GM18505 (cell line): ENCODE results near the gene SEMA4F.

ENCODE experiments used
- ATAC-seq: cut with Tn5 transposase; IDR thresholded peaks from one replicate; pipeline ENCODE4 v1.9.1; 2021; ENCODE audit not compliant: unreplicated experiment
- POLR2A ChIP-seq: IDR thresholded peaks from 4 replicates; pipeline ENCODE4 v1.6.1; 2011; ENCODE audit warnings: borderline replicate concordance; ENCODE audit not compliant: insufficient read depth, insufficient read length; ENCODE audit errors: extremely low read depth

The SEMA4F gene

DNA sequence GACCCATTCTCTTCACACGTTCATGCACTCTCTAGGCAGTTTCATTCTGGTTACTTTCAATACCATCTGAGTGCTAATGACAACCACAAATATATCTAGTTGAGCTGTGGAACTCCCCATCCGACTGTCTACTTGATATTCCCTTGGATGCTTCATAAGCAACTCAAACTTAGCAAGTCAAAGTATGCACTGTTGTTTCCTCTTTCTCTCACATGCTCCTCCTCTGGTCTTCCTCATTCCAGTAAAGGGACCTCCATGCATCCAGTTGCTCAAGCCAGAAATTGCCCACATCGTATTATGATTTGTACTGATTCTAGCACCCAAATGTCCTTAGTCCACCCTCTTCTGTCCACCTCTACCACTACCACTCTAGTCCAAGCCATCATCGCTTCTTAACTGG is 22.3 kb downstream of the SEMA4F start:
- ATAC-seq, result no peak
- no peak for TF ChIP-seq POLR2A

DNA sequence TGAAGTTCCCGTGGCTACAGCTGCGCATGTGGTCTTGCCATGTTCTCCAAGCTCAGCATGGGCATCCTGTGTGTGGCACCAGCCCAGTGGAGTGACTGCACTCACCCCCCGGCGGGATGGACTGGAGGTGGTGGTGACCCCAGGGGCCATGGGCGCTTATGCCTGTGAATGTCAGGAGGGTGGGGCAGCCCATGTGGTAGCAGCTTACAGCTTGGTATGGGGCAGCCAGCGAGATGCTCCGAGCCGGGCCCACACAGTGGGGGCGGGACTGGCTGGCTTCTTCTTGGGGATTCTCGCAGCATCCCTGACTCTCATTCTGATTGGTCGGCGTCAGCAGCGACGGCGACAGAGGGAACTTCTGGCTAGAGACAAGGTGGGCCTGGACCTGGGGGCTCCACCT is 25.6 kb downstream of the SEMA4F start:
- no peak for ATAC-seq
- TF ChIP-seq POLR2A, result no peak

DNA sequence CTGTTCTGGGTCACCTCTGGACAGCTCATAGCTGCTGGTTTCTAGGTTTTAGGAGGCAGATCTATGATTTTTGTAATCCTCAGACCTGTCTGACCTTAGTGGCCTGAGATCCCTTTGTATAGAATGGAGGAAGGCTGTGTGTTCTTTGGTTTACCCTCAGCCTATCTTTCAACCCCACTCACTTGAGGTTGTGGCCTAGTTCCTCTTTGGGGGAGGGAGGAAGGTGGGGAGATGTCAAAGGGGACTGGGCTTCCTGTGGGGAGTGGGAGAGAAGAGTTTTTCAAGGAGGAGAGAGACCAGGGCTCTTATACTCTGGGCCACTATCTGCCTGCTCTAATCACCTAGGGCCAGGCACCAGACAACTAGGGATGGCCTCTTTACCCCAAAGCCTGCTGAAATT is 28.5 kb downstream of the SEMA4F start:
- ATAC-seq, result no peak
- no peak for TF ChIP-seq POLR2A

DNA sequence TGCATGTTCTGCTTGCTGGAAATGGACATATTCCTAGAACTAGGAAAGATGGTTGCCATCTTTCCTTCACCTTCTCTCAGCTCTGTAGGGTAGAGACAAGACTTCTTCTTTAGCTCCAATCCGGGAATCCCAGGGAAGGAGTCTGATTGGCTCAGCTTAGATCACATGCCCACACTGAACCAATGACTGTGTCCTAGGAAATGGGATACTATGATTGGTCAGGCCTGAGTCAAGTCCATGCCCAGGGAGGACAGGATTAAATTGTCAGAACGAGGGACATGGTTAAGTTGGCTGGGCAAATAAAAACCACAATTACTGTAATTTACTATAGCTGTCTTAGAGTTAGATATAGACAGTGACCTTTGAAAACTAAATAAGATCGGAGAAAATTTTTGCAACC is 31.4 kb downstream of the SEMA4F start:
- no peak for ATAC-seq
- no peak for TF ChIP-seq POLR2A

DNA sequence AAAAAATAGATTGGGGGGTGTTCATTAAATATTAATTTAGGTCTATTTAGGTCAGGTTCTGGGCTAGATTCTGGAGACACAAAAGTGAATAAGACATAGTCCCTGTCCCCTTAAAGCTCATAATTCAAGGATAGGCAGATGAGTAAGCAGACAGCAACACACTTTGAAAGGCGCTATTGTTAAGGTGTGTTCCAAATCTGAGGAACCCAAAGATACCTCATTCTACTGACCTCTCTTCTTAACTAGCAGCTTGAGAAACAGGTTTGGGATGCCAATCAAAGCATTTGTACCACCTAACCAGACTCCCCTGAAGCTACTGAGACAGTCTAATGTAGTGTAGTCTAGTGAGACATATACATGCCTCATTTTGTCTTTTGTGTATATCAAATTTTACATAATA is 34.8 kb downstream of the SEMA4F start:
- no peak for ATAC-seq
- no peak for TF ChIP-seq POLR2A

DNA sequence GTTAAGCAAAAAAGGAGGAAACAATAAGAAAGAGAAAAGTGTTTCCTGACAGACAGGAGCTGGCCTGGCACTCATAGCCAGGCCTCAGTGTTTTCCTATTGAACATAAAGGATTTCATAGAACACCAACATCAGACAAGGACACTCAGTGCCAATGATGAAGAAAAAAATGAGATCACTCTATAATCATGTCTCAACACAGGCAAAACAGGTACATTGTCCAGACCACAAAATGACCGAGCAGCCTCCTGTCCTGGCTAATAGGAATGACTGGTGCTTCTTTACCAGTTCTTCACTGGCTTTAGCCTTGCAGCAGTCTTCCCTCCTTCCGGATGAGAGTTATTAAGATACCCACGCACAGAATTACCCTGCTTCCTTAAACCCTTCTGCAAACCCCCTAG is 35.6 kb downstream of the SEMA4F start:
- no peak for TF ChIP-seq POLR2A

DNA sequence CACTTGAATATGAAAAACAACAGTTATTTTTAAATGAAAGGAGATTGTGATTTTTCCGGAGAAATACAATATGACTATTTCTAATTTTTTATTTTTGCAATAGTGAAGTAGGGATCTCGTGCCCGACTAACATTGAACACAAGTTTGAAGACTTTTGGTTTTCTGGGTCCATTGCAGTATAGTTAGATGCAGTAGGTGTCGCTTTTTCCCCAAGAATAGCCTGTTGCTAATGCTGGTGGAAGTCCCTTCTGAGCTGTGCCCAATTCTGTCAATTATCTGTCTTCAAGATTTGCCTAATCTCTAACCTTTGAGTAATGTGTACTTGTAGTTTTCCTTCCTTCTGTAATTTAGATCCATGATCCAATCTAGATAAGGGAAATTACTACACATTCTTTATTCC is 36.5 kb downstream of the SEMA4F start:
- TF ChIP-seq POLR2A, result no peak
- ATAC-seq, result peak; percentile 78

More for the DNA sequence above, 35.6 kb downstream of the SEMA4F start:
- no peak for ATAC-seq

DNA sequence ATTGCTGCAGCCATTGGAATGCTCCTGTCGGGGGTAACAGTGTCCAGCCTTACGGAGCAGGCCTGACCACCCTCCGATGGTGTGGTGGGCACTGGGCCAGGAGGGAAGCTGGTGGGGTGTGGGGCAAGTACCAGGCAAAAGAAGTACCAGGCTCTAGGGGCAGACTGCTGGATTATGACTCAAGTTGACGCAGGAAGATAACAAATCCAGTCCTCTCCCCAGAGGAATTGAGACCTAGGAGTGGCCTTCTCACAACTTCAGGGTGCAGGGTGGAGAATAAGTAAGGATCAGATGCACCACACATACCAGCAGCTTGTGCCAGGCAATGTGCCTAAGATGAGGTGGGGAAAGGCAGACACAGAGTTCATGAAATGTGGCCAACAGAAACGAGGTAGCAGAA is 37.9 kb downstream of the SEMA4F start:
- ATAC-seq, result no peak
- no peak for TF ChIP-seq POLR2A

DNA sequence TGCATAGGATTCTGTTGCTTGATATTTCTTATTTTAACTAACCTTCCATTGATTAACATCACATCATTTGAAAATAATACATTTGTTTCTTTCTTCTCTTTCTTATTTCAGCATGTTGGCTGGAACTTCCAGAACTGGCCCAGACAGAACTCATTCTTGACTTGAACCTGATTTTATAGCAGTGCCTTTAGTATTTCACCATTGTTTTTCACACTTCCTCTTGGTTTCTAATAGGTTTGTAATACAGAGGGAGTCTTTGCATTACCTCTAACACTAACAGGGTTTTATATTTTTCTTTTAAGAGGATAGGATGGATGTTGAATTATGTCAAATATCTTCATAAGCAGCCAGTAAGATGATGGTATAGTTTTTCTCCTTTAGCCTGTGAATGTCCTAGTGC is 39.2 kb downstream of the SEMA4F start:
- no peak for TF ChIP-seq POLR2A

DNA sequence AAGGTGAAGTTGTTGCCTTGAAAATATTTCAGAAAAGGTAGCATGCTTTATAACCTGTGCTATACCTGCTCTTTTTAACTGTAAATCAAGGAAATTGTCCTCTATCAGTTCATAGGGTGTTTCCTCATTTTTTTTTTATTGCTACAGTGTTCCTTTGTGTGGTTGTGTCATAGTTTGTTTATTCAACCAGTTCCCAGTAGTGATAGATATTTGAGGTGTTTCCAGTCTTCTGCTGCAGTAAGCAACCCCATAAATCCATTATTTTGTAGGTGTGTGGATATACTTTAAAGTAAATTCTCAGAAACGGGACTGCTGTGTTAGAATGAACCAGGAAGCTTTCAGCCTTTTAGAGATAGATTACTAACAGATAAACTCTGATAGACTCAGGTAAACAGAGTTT is 39.6 kb downstream of the SEMA4F start:
- no peak for ATAC-seq
- no peak for TF ChIP-seq POLR2A

More for the DNA sequence above, 39.2 kb downstream of the SEMA4F start:
- no peak for ATAC-seq

DNA sequence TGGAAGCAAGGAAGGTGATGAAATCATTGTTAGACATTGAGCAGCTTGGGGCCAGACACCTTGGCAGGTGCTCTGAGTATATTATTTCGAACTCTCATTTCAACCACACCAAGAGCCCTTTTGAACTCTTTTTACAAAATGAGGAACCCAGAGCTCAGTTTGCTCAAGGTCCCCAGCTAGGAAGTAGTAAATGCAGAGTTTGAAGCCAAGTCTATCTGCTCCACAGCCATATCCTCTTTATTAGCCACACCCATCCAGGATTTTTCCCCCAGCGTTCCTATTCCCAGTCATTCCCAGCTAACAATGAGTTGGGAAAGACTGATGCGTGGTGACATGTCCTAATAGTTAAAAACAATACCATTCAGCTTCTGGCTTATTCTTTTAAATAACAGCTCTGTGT is 40.2 kb downstream of the SEMA4F start:
- TF ChIP-seq POLR2A, result no peak
- ATAC-seq, result no peak

DNA sequence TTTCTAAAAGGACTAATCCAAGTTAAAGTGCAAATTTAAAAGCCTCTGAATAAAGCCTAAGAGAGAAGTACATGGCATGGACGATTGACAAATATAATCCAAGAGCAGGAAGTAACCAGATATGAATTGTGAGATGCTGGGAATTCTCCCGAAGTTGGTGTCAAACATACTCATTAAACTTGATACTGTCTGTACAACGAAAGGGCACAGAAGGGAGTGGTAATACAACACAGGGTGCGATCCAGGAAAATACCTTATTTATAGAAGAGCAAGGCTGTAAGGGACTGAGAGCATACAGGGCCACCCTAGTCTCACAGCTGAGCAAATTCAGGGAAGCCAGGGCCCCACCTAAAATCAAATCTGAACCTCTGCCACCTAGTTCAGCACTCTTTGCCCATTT is 41.6 kb downstream of the SEMA4F start:
- ATAC-seq, result no peak
- TF ChIP-seq POLR2A, result no peak

DNA sequence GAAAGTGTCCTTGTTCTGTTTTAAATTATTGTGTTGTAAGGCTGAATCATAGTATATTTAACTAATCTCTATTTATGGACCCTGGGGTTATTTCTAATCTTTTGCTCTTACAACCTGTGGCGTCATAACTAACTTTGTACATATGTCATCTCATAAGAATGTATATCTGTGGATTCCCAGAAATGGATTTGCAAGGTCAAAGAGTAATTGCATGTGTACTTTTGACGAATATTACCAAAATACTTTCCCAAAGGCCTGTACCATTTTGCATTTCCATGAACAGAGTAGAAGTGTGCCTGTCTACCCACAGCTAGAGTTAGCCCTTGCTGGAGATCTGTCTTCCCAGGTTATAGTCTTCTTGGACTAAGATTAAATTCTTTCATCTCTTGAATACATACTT is 42.8 kb downstream of the SEMA4F start:
- no peak for ATAC-seq
- TF ChIP-seq POLR2A, result no peak

DNA sequence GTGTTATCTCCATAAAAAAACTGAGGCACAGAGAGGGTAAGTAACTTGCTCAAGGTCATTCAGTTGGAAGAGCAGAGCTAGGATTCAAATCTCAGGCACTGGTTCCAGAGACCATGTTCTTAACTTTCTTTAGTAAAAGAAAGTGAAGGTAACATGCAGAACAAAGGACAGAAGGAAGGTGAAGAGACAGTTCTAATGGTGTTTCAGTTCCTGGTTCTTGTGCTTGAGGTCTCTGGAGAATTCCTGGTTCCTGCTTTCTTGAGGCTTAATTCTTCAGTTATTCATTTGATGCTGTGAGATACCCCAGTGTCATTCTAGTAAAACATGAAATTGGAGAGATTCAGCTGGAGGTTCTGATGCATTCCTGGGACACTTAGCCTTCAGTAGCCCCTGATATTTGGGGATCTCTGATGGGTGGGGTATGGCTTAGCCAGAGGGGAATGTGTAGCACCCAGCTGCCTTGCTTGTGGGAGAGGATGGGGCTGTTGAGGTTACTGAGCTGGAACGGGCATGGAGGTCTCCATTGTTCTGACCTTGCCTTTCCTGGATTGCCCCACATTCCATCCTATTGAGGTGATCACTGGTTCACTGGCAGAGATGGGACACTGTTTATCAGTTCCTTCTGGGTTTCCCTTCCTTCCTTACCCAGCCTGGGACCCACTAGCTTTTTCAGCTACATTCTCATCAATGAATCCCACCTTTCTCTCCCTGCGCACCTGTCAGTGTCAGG is 46.8 kb downstream of the SEMA4F start:
- TF ChIP-seq POLR2A, result no peak
- ATAC-seq, result no peak
